HG02938 (cell line): ENCODE data around the gene MTMR3.

Experiments
- ATAC-seq: cut with Tn5 transposase; IDR thresholded peaks from one replicate; pipeline ENCODE4 v1.9.1; 2021; ENCODE audit warnings: mild to moderate bottlenecking, moderate library complexity; ENCODE audit not compliant: unreplicated experiment

Gene MTMR3

GRCh38 chr22:29998627-29999384 lies 115.8 kb downstream of the MTMR3 start:
- no peak for ATAC-seq

- no peak for ATAC-seq
Observed at GRCh38 chr22:30000566-30000965, 117.6 kb downstream of the MTMR3 start.

DNA sequence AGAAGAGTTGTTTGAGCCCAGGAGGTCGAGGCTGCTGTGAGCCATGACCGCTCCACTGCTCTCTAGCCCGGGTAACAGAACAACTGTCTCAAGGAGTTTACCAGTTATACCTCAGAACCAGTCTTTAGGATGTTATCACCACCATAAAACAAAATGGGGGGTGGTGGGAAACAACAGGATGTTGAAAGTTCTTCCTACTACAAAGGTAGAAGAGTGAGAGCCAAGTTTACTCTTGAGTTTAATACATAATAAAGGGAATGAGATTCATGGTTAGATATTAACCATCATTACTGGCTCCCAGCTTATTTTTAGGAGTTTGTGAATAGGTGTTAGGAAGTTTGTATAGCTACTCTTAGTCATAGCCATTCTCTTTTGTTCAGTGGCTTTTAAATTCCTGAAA lies 118.5 kb downstream of the MTMR3 start:
- ATAC-seq, result no peak

- ATAC-seq, result no peak
Observed at GRCh38 chr22:30002861-30003486, 120.0 kb downstream of the MTMR3 start.

DNA sequence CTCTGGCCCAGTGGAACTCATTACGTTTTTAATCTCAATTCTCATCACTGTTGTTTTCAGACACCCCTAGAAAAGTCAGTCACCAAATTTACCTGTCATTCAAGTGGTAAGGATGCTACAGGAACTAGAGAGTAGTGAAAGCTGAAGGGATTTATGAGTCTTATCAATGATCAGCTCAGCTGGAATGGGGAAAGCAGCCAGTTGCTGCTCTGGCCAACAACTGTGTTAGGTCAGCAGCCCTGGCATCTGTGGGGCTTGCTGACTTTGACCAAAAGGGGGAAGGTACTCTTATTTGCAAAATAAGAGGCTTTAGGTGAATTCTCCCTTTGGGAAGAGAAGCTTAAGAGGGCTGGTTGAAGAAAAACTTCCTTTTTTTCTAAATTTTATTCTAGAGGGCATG lies 121.1 kb downstream of the MTMR3 start:
- no peak for ATAC-seq

GRCh38 chr22:30004694-30005093 lies 121.7 kb downstream of the MTMR3 start:
- ATAC-seq, result no peak

GRCh38 chr22:30005213-30005857 lies 122.4 kb downstream of the MTMR3 start:
- ATAC-seq, result no peak

- ATAC-seq, result no peak
Observed at GRCh38 chr22:30007361-30007760, 124.4 kb downstream of the MTMR3 start.

GRCh38 chr22:30008401-30008800 lies 125.4 kb downstream of the MTMR3 start:
- no peak for ATAC-seq

DNA sequence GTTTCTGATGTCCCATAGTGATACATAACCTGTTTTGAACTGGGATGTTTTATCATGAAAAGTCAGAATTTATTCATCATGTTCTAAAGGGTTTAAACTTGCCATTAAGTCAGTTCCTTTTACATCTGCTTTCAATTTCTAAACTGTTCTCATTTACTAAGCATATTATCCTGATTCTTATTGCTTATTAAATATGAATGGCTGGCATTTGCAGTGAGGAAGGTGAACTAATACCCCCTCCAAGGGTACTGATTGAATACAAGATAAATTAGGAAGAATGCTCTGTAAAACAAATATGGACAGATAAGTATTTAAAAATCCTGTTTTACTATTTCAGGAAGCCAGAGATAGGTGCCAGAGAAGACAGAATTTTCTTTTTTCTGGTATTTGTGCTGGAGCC lies 126.5 kb downstream of the MTMR3 start:
- ATAC-seq, result no peak

- no peak for ATAC-seq
Observed at GRCh38 chr22:30010789-30011405, 127.9 kb downstream of the MTMR3 start.

GRCh38 chr22:30013201-30013600 lies 130.2 kb downstream of the MTMR3 start:
- ATAC-seq, result no peak

DNA sequence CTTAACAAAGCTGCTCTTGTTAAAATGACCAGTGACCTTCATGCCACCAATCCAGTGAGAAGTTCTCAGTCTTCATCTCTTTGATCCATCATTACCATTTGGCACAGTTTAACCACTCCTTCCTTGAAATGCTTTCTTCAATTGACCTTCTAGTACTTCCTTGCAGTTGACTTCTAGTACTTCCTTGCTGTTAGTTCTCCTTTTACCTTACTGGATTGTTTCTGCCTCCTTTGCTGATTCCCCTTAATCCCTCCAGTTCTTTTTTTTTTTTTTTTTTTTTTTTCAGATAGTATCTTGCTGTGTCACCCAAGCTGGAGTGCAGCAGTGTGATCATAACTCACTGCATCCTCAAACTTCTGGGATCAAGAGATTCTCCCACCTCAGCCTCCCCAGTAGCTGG lies 131.3 kb downstream of the MTMR3 start:
- ATAC-seq, result no peak

DNA sequence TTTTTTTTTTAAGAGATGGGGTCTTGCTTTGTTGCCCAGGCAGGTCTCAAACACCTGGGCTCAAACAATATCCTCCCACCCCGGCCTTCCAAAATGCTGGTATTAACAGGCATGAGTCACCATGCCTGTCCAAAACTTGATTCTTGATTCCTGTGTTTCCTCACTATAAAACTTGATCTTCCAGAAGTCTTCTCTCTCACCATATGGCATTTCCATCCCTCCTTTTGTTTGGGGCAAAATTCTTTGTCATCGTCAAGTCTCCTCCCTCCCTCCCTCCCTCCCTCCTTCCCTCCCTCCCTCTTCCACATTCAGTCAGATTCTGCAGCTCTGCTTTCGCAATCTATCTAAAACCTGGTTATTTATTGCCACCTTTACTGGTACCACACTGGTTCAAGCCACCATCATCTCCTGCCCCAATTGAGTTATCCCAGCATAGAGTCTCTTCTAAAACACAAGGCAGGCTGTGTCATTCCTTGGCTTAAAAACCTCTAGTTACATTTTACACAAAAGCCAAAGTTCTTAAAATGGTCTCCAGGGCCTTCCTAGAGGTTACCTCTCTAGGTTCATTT lies 132.3 kb downstream of the MTMR3 start:
- no peak for ATAC-seq

DNA sequence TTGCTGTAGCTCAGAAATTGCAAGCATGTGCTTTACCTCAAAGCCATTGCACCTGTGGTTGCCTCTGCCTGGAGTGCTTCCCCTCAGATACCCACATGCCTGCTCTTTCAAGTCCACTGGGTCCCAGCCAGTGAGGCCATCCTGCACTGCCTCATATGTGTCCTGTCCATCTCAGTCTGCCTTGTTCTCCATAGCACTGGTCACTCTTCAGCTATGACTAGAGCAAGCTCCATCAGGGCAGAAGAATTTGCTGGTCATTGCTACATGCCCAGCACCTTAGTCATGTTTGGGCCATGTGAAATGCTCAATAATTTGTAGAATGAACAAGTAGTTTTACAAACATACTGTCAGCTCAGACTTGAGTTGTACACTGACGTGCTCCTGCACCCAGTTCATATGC lies 132.9 kb downstream of the MTMR3 start:
- no peak for ATAC-seq

DNA sequence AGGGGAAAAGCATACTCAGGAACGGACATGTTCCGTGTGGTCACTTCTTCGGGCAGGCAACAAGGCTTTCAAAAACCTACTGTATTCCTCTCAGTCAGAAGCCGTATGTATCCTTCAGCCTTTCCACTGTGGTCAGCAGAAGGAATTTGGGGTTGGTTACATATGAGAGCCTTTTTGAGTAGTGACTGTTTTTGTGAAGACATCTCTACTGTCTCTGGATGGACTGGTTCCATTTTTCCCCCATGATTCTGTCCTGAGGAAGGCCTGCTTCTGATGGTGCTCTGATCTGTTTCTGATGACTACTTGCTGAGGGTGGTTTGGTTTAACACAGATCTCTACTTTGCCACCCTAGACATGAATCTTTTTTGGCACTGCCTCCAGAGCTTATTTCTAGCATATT lies 133.6 kb downstream of the MTMR3 start:
- ATAC-seq, result no peak

GRCh38 chr22:30017375-30018223 lies 134.6 kb downstream of the MTMR3 start:
- ATAC-seq, result no peak

- no peak for ATAC-seq
Observed at GRCh38 chr22:30020511-30020910, 137.5 kb downstream of the MTMR3 start.

GRCh38 chr22:30021338-30021737 lies 138.4 kb downstream of the MTMR3 start:
- no peak for ATAC-seq

GRCh38 chr22:30021881-30022619 lies 139.1 kb downstream of the MTMR3 start:
- ATAC-seq, result no peak
